Neural cell (in vitro differentiated cells): ENCODE data around the gene ACTN1.

Experiments used
- EZH2 ChIP-seq: fragments of 200-600, 300-800 bp; shearing (Covaris generic), sonication (generic); IDR thresholded peaks from 2 replicates; pipeline ENCODE4 v1.6.1; 2014; ENCODE audit warnings: antibody characterized with exemption, low read length, borderline replicate concordance, mild to moderate bottlenecking; ENCODE audit not compliant: insufficient read depth, poor library complexity, severe bottlenecking
- SMC3 ChIP-seq: fragments of 450-650 bp; conservative IDR thresholded peaks from 2 replicates; pipeline ENCODE4 v1.6.1; 2014; ENCODE audit warnings: antibody characterized with exemption, mild to moderate bottlenecking, moderate library complexity; ENCODE audit not compliant: poor library complexity
- TF ChIP-seq, protein P1 (sequence below): fragments of 450-650 bp; IDR thresholded peaks from 2 replicates; pipeline ENCODE4 v1.5.1; 2014; ENCODE audit warnings: antibody characterized with exemption, mild to moderate bottlenecking, moderate library complexity; ENCODE audit not compliant: poor library complexity, severe bottlenecking

- TF ChIP-seq SMC3 (no peak), EZH2 (no peak)
- TF ChIP-seq, protein P1, sequence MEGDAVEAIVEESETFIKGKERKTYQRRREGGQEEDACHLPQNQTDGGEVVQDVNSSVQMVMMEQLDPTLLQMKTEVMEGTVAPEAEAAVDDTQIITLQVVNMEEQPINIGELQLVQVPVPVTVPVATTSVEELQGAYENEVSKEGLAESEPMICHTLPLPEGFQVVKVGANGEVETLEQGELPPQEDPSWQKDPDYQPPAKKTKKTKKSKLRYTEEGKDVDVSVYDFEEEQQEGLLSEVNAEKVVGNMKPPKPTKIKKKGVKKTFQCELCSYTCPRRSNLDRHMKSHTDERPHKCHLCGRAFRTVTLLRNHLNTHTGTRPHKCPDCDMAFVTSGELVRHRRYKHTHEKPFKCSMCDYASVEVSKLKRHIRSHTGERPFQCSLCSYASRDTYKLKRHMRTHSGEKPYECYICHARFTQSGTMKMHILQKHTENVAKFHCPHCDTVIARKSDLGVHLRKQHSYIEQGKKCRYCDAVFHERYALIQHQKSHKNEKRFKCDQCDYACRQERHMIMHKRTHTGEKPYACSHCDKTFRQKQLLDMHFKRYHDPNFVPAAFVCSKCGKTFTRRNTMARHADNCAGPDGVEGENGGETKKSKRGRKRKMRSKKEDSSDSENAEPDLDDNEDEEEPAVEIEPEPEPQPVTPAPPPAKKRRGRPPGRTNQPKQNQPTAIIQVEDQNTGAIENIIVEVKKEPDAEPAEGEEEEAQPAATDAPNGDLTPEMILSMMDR, result no peak
Measured at GRCh38 chr14:68885226-68886108, 93.6 kb downstream of the ACTN1 start.
